ENCODE measurements around the gene STAP1. TPM values are rescaled to one million over a fixed set of nuclear protein-coding genes. Genes with fewer than 3 reads are reported as not detected.

The STAP1 gene
- total RNA-seq, 1 experiment from 2014 or later = not detected

GRCh38 chr4:67546004-67546356 is 12.5 kb upstream of the STAP1 start:
- Histone ChIP-seq H3K4me2 (ENCODE audit: insufficient read depth, insufficient read length, low read length) (peak overlapping the region; percentile 86), H2BK12ac (ENCODE audit: insufficient read length, low read depth, low read length) (no peak overlapping the region), H3K23me2 (ENCODE audit: insufficient read length, low read depth, low read length, poor library complexity, severe bottlenecking) (peaks cover 3% of the 10 kb centered on the region), H2AK5ac (ENCODE audit: insufficient read length, low read length) (no peak overlapping the region), H2BK120ac (ENCODE audit: low read depth, low read length, poor library complexity, severe bottlenecking) (no peak overlapping the region), H2AFZ (ENCODE audit: low read length) (no peak overlapping the region), H3T11ph (ENCODE audit: low read length) (no peak overlapping the region), H4K8ac (replicated peaks; ENCODE audit: insufficient read length, low read depth, low read length) (no peak overlapping the region), H2BK5ac (ENCODE audit: insufficient read length, low read length) (no peak overlapping the region), H3K14ac (ENCODE audit: insufficient read depth, low read length) (no peak overlapping the region), H3K56ac (ENCODE audit: insufficient read length, low read depth, low read length) (no peak overlapping the region), H3K4ac (ENCODE audit: low read depth, low read length) (no peak overlapping the region), H3K23ac (ENCODE audit: insufficient read length, low read depth, low read length) (no peak overlapping the region), H2BK20ac (ENCODE audit: low read depth, low read length, poor library complexity, severe bottlenecking) (no peak overlapping the region), H3K9me3 (ENCODE audit: control insufficient read depth, low read depth, low read length) (no peaks in the 10 kb centered on the region), H4K20me1 (ENCODE audit: control insufficient read depth, insufficient read depth, insufficient read length) (no peaks in the 10 kb centered on the region), H4K91ac (ENCODE audit: insufficient read length, low read depth, low read length) (no peak overlapping the region), H3K79me1 (ENCODE audit: insufficient read depth, low read depth, low read length, poor library complexity, severe bottlenecking) (no peaks in the 10 kb centered on the region), H3K9ac (ENCODE audit: extremely low read depth, insufficient read length, low read length) (peak overlapping the region; percentile 58), H3K18ac (ENCODE audit: insufficient read length, low read depth, low read length) (no peak overlapping the region), H3K4me1 (ENCODE audit: insufficient read depth, low read length) (no peaks in the 10 kb centered on the region), H3K79me2 (ENCODE audit: insufficient read depth, low read length) (no peaks in the 10 kb centered on the region; the same call in 1 of the 2 replicates), H4K5ac (ENCODE audit: insufficient read length, low read depth, low read length) (no peak overlapping the region), H3K27me3 (ENCODE audit: insufficient read depth, low read length) (no peaks in the 10 kb centered on the region), H3K27ac (ENCODE audit: insufficient read length, low read depth, low read length) (no peak overlapping the region), H2BK15ac (ENCODE audit: low read depth, low read length) (no peak overlapping the region)
- H3K4me3 Mint-ChIP-seq = peak overlapping the region; percentile 95 to 97; a peak in 3 of 5 replicates
- TF ChIP-seq CTCF (conservative IDR thresholded peaks at IDR 0.05) = no peak
- H3K4me1 Mint-ChIP-seq = peaks cover 8 to 10% of the 10 kb centered on the region in 2 experiments
- WGBS (ENCODE audit: extremely low coverage, insufficient read length, low lambda C conversion rate) = no CpG with 5 or more reads among the region's 4 CpGs
- no peaks in the 10 kb centered on the region for H3K9me3 Mint-ChIP-seq
- peaks cover 4 to 25% (median 7%) of the 10 kb centered on the region in 3 experiments; a peak in 5 of 7 replicates for H3K36me3 Mint-ChIP-seq (ENCODE audit: insufficient read depth in 1 of 3, low read depth in 3 of 3)
- H3K27ac Mint-ChIP-seq = no peak overlapping the region
- no peak for DNase-seq
- no peaks in the 10 kb centered on the region for H3K27me3 Mint-ChIP-seq (ENCODE audit: low read depth)
